ENCODE measurements around the gene PLXNA4.

PLXNA4 gene

GRCh38 chr7:132499065-132499464 is 77.2 kb downstream of the PLXNA4 start:
- WGBS, result 89% methylated on average over 3 of the region's 3 CpGs
- Histone ChIP-seq H3K9me3 (ENCODE audit: insufficient read depth, low read depth, low read length) (no peaks in the 10 kb centered on the region), H3K27ac (ENCODE audit: low read depth, low read length) (no peak overlapping the region), H3K36me3 (ENCODE audit: insufficient read depth, low read length) (no peaks in the 10 kb centered on the region), H3K27me3 (ENCODE audit: insufficient read depth, low read length) (no peaks in the 10 kb centered on the region), H3K4me3 (ENCODE audit: low read length) (no peak overlapping the region), H3K9ac (ENCODE audit: low read depth, low read length) (no peak overlapping the region), H3K4me1 (ENCODE audit: insufficient read depth, low read length) (no peaks in the 10 kb centered on the region)

GRCh38 chr7:132498319-132498718 is 78.0 kb downstream of the PLXNA4 start:
- Histone ChIP-seq H3K27me3 (ENCODE audit: insufficient read depth, low read length) (no peaks in the 10 kb centered on the region), H3K27ac (ENCODE audit: low read depth, low read length) (no peak overlapping the region), H3K9me3 (ENCODE audit: insufficient read depth, low read depth, low read length) (no peaks in the 10 kb centered on the region), H3K36me3 (ENCODE audit: insufficient read depth, low read length) (no peaks in the 10 kb centered on the region), H3K4me3 (ENCODE audit: low read length) (no peak overlapping the region), H3K4me1 (ENCODE audit: insufficient read depth, low read length) (no peaks in the 10 kb centered on the region), H3K9ac (ENCODE audit: low read depth, low read length) (no peak overlapping the region)
- 84% methylated on average over 3 of the region's 4 CpGs for WGBS

GRCh38 chr7:132497098-132497497 is 79.2 kb downstream of the PLXNA4 start:
- WGBS, result 83% methylated on average over 4 of the region's 5 CpGs
- Histone ChIP-seq H3K27me3 (ENCODE audit: insufficient read depth, low read length) (no peaks in the 10 kb centered on the region), H3K9ac (ENCODE audit: low read depth, low read length) (no peak overlapping the region), H3K27ac (ENCODE audit: low read depth, low read length) (no peak overlapping the region), H3K9me3 (ENCODE audit: insufficient read depth, low read depth, low read length) (no peaks in the 10 kb centered on the region), H3K4me1 (ENCODE audit: insufficient read depth, low read length) (no peaks in the 10 kb centered on the region), H3K4me3 (ENCODE audit: low read length) (no peak overlapping the region), H3K36me3 (ENCODE audit: insufficient read depth, low read length) (no peaks in the 10 kb centered on the region)

- Histone ChIP-seq H3K4me3 (ENCODE audit: low read length) (no peak overlapping the region), H3K4me1 (ENCODE audit: insufficient read depth, low read length) (no peaks in the 10 kb centered on the region), H3K9me3 (ENCODE audit: insufficient read depth, low read depth, low read length) (no peaks in the 10 kb centered on the region), H3K36me3 (ENCODE audit: insufficient read depth, low read length) (no peaks in the 10 kb centered on the region), H3K27ac (ENCODE audit: low read depth, low read length) (no peak overlapping the region), H3K27me3 (ENCODE audit: insufficient read depth, low read length) (no peaks in the 10 kb centered on the region), H3K9ac (ENCODE audit: low read depth, low read length) (no peak overlapping the region)
- 93% methylated on average over 3 of the region's 3 CpGs for WGBS
Observed at GRCh38 chr7:132495936-132496335, 80.3 kb downstream of the PLXNA4 start.

GRCh38 chr7:132494474-132494873 is 81.8 kb downstream of the PLXNA4 start:
- Histone ChIP-seq H3K27me3 (ENCODE audit: insufficient read depth, low read length) (no peaks in the 10 kb centered on the region), H3K9me3 (ENCODE audit: insufficient read depth, low read depth, low read length) (no peaks in the 10 kb centered on the region), H3K4me1 (ENCODE audit: insufficient read depth, low read length) (no peaks in the 10 kb centered on the region), H3K36me3 (ENCODE audit: insufficient read depth, low read length) (no peaks in the 10 kb centered on the region), H3K9ac (ENCODE audit: low read depth, low read length) (no peak overlapping the region), H3K4me3 (ENCODE audit: low read length) (no peak overlapping the region), H3K27ac (ENCODE audit: low read depth, low read length) (no peak overlapping the region)
- WGBS, result 90% methylated on average over 12 of the region's 12 CpGs

GRCh38 chr7:132492823-132493445 is 83.3 kb downstream of the PLXNA4 start:
- H3K27ac ChIP-seq (ENCODE audit: low read depth, low read length), result no peak overlapping the region
- no peaks in the 10 kb centered on the region for H3K4me1 ChIP-seq (ENCODE audit: insufficient read depth, low read length)
- H3K27me3 ChIP-seq (ENCODE audit: insufficient read depth, low read length), result no peaks in the 10 kb centered on the region
- H3K9me3 ChIP-seq (ENCODE audit: insufficient read depth, low read depth, low read length), result no peaks in the 10 kb centered on the region
- no peak overlapping the region for H3K9ac ChIP-seq (ENCODE audit: low read depth, low read length)
- no peak overlapping the region for H3K4me3 ChIP-seq (ENCODE audit: low read length)
- WGBS, result 88% methylated on average over 1 of the region's 1 CpG
- no peaks in the 10 kb centered on the region for H3K36me3 ChIP-seq (ENCODE audit: insufficient read depth, low read length)

- Histone ChIP-seq H3K27me3 (ENCODE audit: insufficient read depth, low read length) (no peaks in the 10 kb centered on the region), H3K36me3 (ENCODE audit: insufficient read depth, low read length) (no peaks in the 10 kb centered on the region), H3K4me3 (ENCODE audit: low read length) (no peak overlapping the region), H3K27ac (ENCODE audit: low read depth, low read length) (no peak overlapping the region), H3K9ac (ENCODE audit: low read depth, low read length) (no peak overlapping the region), H3K4me1 (ENCODE audit: insufficient read depth, low read length) (no peaks in the 10 kb centered on the region; the same call in 1 of the 2 replicates), H3K9me3 (ENCODE audit: insufficient read depth, low read depth, low read length) (no peaks in the 10 kb centered on the region)
- 93% methylated on average over 7 of the region's 8 CpGs for WGBS
Observed at GRCh38 chr7:132491391-132491945, 84.8 kb downstream of the PLXNA4 start.

GRCh38 chr7:132490474-132490873 is 85.8 kb downstream of the PLXNA4 start:
- Histone ChIP-seq H3K9me3 (ENCODE audit: insufficient read depth, low read depth, low read length) (no peaks in the 10 kb centered on the region), H3K27ac (ENCODE audit: low read depth, low read length) (no peak overlapping the region), H3K4me1 (ENCODE audit: insufficient read depth, low read length) (peaks cover 5% of the 10 kb centered on the region; the same call in 1 of the 2 replicates), H3K9ac (ENCODE audit: low read depth, low read length) (no peak overlapping the region), H3K36me3 (ENCODE audit: insufficient read depth, low read length) (no peaks in the 10 kb centered on the region), H3K27me3 (ENCODE audit: insufficient read depth, low read length) (no peaks in the 10 kb centered on the region), H3K4me3 (ENCODE audit: low read length) (no peak overlapping the region)
- WGBS, result 72% methylated on average over 4 of the region's 4 CpGs

- no peaks in the 10 kb centered on the region for H3K27me3 ChIP-seq (ENCODE audit: insufficient read depth, low read length)
- H3K9me3 ChIP-seq (ENCODE audit: insufficient read depth, low read depth, low read length), result no peaks in the 10 kb centered on the region
- no peak overlapping the region for H3K27ac ChIP-seq (ENCODE audit: low read depth, low read length)
- no peak overlapping the region for H3K4me3 ChIP-seq (ENCODE audit: low read length)
- H3K4me1 ChIP-seq (ENCODE audit: insufficient read depth, low read length), result peaks cover 5% of the 10 kb centered on the region; the same call in 1 of the 2 replicates
- H3K9ac ChIP-seq (ENCODE audit: low read depth, low read length), result no peak overlapping the region
- no peaks in the 10 kb centered on the region for H3K36me3 ChIP-seq (ENCODE audit: insufficient read depth, low read length)
- WGBS, result 89% methylated on average over 6 of the region's 6 CpGs
Observed at GRCh38 chr7:132489776-132490237, 86.5 kb downstream of the PLXNA4 start.

- 93% methylated on average over 6 of the region's 6 CpGs for WGBS
Observed at GRCh38 chr7:132488634-132489302, 87.5 kb downstream of the PLXNA4 start.

GRCh38 chr7:132486274-132486610 is 90.0 kb downstream of the PLXNA4 start:
- H3K9me3 ChIP-seq (ENCODE audit: insufficient read depth, low read depth, low read length), result no peaks in the 10 kb centered on the region
- no peaks in the 10 kb centered on the region for H3K27me3 ChIP-seq (ENCODE audit: insufficient read depth, low read length)
- H3K4me3 ChIP-seq (ENCODE audit: low read length), result no peak overlapping the region
- no peaks in the 10 kb centered on the region for H3K36me3 ChIP-seq (ENCODE audit: insufficient read depth, low read length)
- WGBS, result 76% methylated on average over 6 of the region's 6 CpGs
- H3K4me1 ChIP-seq (ENCODE audit: insufficient read depth, low read length), result peaks cover 5% of the 10 kb centered on the region; the same call in 1 of the 2 replicates
- H3K27ac ChIP-seq (ENCODE audit: low read depth, low read length), result no peak overlapping the region
- no peak overlapping the region for H3K9ac ChIP-seq (ENCODE audit: low read depth, low read length)

More at GRCh38 chr7:132488634-132489302, 87.5 kb downstream of the PLXNA4 start:
- no peak overlapping the region for H3K9ac ChIP-seq (ENCODE audit: low read depth, low read length)
- no peak overlapping the region for H3K27ac ChIP-seq (ENCODE audit: low read depth, low read length)
- H3K27me3 ChIP-seq (ENCODE audit: insufficient read depth, low read length), result no peaks in the 10 kb centered on the region
- peaks cover 5% of the 10 kb centered on the region; the same call in 1 of the 2 replicates for H3K4me1 ChIP-seq (ENCODE audit: insufficient read depth, low read length)
- no peaks in the 10 kb centered on the region for H3K9me3 ChIP-seq (ENCODE audit: insufficient read depth, low read depth, low read length)
- no peaks in the 10 kb centered on the region for H3K36me3 ChIP-seq (ENCODE audit: insufficient read depth, low read length)
- H3K4me3 ChIP-seq (ENCODE audit: low read length), result no peak overlapping the region

Data from HUES64 (cell line).